Fibroblast of lung (primary cell): ENCODE results near the gene CACNA1S. TPM values are rescaled to one million over a fixed set of nuclear protein-coding genes. Genes with fewer than 3 reads are reported as not detected.

Experiments used
- DNase-seq, 2 donors: peaks; one replicate each; pipeline versions ENCODE4 v3.0.0 to v3.0.0-alpha.2; 2010; ENCODE audit warnings: low read depth in 2 of 2
- H2AFZ ChIP-seq: 2 replicates; pipeline ENCODE4 v1.5.1; 2012; ENCODE audit warnings: low read length, control low read depth, inconsistent platforms
- H3K27ac ChIP-seq: 2 replicates; pipeline ENCODE4 v1.5.1; 2011; ENCODE audit warnings: low read length, control low read depth; ENCODE audit not compliant: insufficient read depth
- H3K27me3 ChIP-seq: 2 replicates; pipeline ENCODE4 v1.5.1; 2011; ENCODE audit warnings: mild to moderate bottlenecking, low read length; ENCODE audit not compliant: control insufficient read depth, insufficient read depth
- H3K36me3 ChIP-seq: 2 replicates; pipeline ENCODE4 v1.5.1; 2011; ENCODE audit warnings: low read length; ENCODE audit not compliant: control insufficient read depth, insufficient read depth
- H3K4me1 ChIP-seq: 2 replicates; pipeline ENCODE4 v1.5.1; 2011; ENCODE audit warnings: low read length; ENCODE audit not compliant: control insufficient read depth, insufficient read depth; ENCODE audit errors: extremely low read depth
- H3K4me2 ChIP-seq: 2 replicates; pipeline ENCODE4 v1.5.1; 2011; ENCODE audit warnings: low read length, control low read depth; ENCODE audit not compliant: insufficient read depth; ENCODE audit errors: extremely low read depth
- H3K4me3 ChIP-seq, 4 experiments: fragments of 200-600 bp in 1 of 4; sonication (generic) in 1 of 4; replicated peaks in 1 of 4; 2 replicates each; pipeline ENCODE4 v1.5.1; 2011 to 2016; ENCODE audit warnings: low read length in 4 of 4, low read depth in 3 of 4, mild to moderate bottlenecking in 3 of 4, control low read depth in 2 of 4, inconsistent platforms in 1 of 4, mixed read lengths in 1 of 4; ENCODE audit not compliant: insufficient read depth in 1 of 4; ENCODE audit errors: control extremely low read depth in 1 of 4
- H3K79me2 ChIP-seq: 2 replicates; pipeline ENCODE4 v1.5.1; 2012; ENCODE audit warnings: mild to moderate bottlenecking, low read length, inconsistent platforms; ENCODE audit not compliant: control insufficient read depth, insufficient read depth
- H3K9ac ChIP-seq: 2 replicates; pipeline ENCODE4 v1.5.1; 2011; ENCODE audit warnings: mild to moderate bottlenecking, low read length, control low read depth; ENCODE audit not compliant: insufficient read depth
- H3K9me3 ChIP-seq: 2 replicates; pipeline ENCODE4 v1.5.1; 2012; ENCODE audit warnings: low read depth, low read length; ENCODE audit not compliant: control insufficient read depth, insufficient read depth
- H4K20me1 ChIP-seq: 2 replicates; pipeline ENCODE4 v1.5.1; 2011; ENCODE audit warnings: low read length; ENCODE audit not compliant: control insufficient read depth, insufficient read depth; ENCODE audit errors: extremely low read depth
- CTCF ChIP-seq, 2 donors: IDR thresholded peaks in 1 of 2; conservative IDR thresholded peaks in 1 of 2; 1 replicate in 1 of 2; 2 replicates in 1 of 2; pipeline ENCODE4 v1.5.1; 2011 to 2012; ENCODE audit warnings: low read length in 2 of 2, control low read depth in 1 of 2, inconsistent platforms in 1 of 2, low read depth in 1 of 2, mild to moderate bottlenecking in 1 of 2
- EZH2 ChIP-seq: IDR thresholded peaks from 2 replicates; pipeline ENCODE4 v1.5.1; 2012; ENCODE audit warnings: low read length, control low read depth, mild to moderate bottlenecking; ENCODE audit errors: missing control alignments
- polyA plus RNA-seq, 2 donors: library from polyadenylated mRNA; depleted of rRNA in 1 of 2; stranded (reverse) in 1 of 2; unstranded in 1 of 2; fragments of >200 nt; gene quantifications; 2 replicates each; pipeline ENCODE4 v1.2.1, GENCODE V29; 2011 to 2012; ENCODE audit warnings: missing spikeins in 1 of 2
- total RNA-seq: library from RNA; depleted of rRNA; stranded (reverse); fragments of >200 nt; gene quantifications from 2 replicates; pipeline ENCODE4 v1.2.1, GENCODE V29; 2014

Gene CACNA1S
- total and polyA plus RNA-seq, 2 donors (not counting 1 experiment from before 2014, with no cell fraction given), result not detected

GRCh38 chr1:201077736-201078135, 34.5 kb downstream of the CACNA1S start:
- Histone ChIP-seq H3K36me3 (no peaks in the 10 kb centered on the region), H3K79me2 (no peaks in the 10 kb centered on the region), H3K4me2 (no peak overlapping the region), H2AFZ (no peak overlapping the region), H4K20me1 (no peaks in the 10 kb centered on the region), H3K4me1 (no peaks in the 10 kb centered on the region), H3K27me3 (peaks cover 19% of the 10 kb centered on the region), H3K27ac (no peak overlapping the region), H3K9me3 (no peaks in the 10 kb centered on the region), H3K9ac (no peak overlapping the region), H3K4me3 (no peak overlapping the region)
- DNase-seq, result no peak
- TF ChIP-seq EZH2 (no peak), CTCF (conservative IDR thresholded peaks at IDR 0.05 in 1 of 2, IDR thresholded peaks at IDR 0.05 in 1 of 2; ENCODE audit: low read depth in 1 of 2, low read length in 2 of 2) (no peak)

- Histone ChIP-seq H3K4me1 (no peaks in the 10 kb centered on the region), H3K36me3 (no peaks in the 10 kb centered on the region), H3K9ac (no peak overlapping the region), H3K4me2 (no peak overlapping the region), H3K27me3 (peaks cover 21% of the 10 kb centered on the region), H3K4me3 (no peak overlapping the region), H3K79me2 (no peaks in the 10 kb centered on the region), H3K27ac (no peak overlapping the region), H4K20me1 (no peaks in the 10 kb centered on the region), H3K9me3 (no peaks in the 10 kb centered on the region), H2AFZ (no peak overlapping the region)
- no peak for DNase-seq
- TF ChIP-seq CTCF (conservative IDR thresholded peaks at IDR 0.05 in 1 of 2, IDR thresholded peaks at IDR 0.05 in 1 of 2; ENCODE audit: low read depth in 1 of 2, low read length in 2 of 2), result no peak
- no peak for TF ChIP-seq EZH2
Observed at GRCh38 chr1:201077116-201077515, 35.1 kb downstream of the CACNA1S start.

GRCh38 chr1:201076092-201076491, 36.1 kb downstream of the CACNA1S start:
- no peak overlapping the region for H3K4me2 ChIP-seq
- no peaks in the 10 kb centered on the region for H3K9me3 ChIP-seq
- H3K27me3 ChIP-seq, result peaks cover 16% of the 10 kb centered on the region
- no peaks in the 10 kb centered on the region for H3K4me1 ChIP-seq
- no peak overlapping the region for H3K9ac ChIP-seq
- H3K36me3 ChIP-seq, result no peaks in the 10 kb centered on the region
- H2AFZ ChIP-seq, result no peak overlapping the region
- no peak for DNase-seq
- H3K79me2 ChIP-seq, result no peaks in the 10 kb centered on the region
- TF ChIP-seq CTCF (conservative IDR thresholded peaks at IDR 0.05 in 1 of 2, IDR thresholded peaks at IDR 0.05 in 1 of 2; ENCODE audit: low read depth in 1 of 2, low read length in 2 of 2) (no peak), EZH2 (no peak)
- H3K27ac ChIP-seq, result no peak overlapping the region
- no peaks in the 10 kb centered on the region for H4K20me1 ChIP-seq
- no peak overlapping the region for H3K4me3 ChIP-seq
